ENCODE measurements around the gene MMP28. TPM values are rescaled to one million over a fixed set of nuclear protein-coding genes. Genes with fewer than 3 reads are reported as not detected.

Gene MMP28
- total RNA-seq, 1 donor from 2014 or later, result 10.6 TPM

- Mint-ChIP-seq H3K27ac (ENCODE audit: unreplicated experiment) (no peak overlapping the region), H3K9me3 (ENCODE audit: unreplicated experiment) (no peaks in the 10 kb centered on the region)
- TF ChIP-seq, protein P1, sequence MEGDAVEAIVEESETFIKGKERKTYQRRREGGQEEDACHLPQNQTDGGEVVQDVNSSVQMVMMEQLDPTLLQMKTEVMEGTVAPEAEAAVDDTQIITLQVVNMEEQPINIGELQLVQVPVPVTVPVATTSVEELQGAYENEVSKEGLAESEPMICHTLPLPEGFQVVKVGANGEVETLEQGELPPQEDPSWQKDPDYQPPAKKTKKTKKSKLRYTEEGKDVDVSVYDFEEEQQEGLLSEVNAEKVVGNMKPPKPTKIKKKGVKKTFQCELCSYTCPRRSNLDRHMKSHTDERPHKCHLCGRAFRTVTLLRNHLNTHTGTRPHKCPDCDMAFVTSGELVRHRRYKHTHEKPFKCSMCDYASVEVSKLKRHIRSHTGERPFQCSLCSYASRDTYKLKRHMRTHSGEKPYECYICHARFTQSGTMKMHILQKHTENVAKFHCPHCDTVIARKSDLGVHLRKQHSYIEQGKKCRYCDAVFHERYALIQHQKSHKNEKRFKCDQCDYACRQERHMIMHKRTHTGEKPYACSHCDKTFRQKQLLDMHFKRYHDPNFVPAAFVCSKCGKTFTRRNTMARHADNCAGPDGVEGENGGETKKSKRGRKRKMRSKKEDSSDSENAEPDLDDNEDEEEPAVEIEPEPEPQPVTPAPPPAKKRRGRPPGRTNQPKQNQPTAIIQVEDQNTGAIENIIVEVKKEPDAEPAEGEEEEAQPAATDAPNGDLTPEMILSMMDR (IDR thresholded peaks at IDR 0.05; ENCODE audit: unreplicated experiment), result no peak
Observed at GRCh38 chr17:35795871-35796265, 427 bp upstream of the MMP28 start.

DNA sequence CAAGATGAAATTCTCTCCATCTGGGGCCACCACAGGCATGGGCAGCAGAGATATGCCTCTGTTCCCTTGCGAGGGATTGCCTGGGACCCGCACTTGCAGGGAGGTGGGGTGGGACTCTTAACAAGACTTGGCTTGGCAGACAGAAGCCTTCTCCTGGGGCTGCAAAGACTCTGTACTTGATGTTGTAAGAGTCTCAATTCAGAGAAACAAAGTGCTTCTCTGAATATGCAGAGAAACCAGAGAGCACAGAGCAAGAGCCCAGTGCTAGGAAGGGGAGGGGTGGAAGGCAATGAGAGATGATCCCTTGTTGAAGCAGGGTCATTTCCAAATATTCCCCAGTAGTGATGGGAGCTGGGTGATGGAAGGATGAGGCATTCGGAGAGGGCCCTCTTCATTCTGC lies 2.2 kb downstream of the MMP28 start:
- peaks cover 12% of the 10 kb centered on the region for H3K4me1 Mint-ChIP-seq (ENCODE audit: unreplicated experiment)
- no peaks in the 10 kb centered on the region for H3K9me3 Mint-ChIP-seq (ENCODE audit: unreplicated experiment)
- peak overlapping the region; percentile 63 for H3K4me3 Mint-ChIP-seq (ENCODE audit: unreplicated experiment)
- TF ChIP-seq, protein P1 (IDR thresholded peaks at IDR 0.05; ENCODE audit: unreplicated experiment), result no peak
- H3K27me3 Mint-ChIP-seq (ENCODE audit: unreplicated experiment), result peaks cover 10% of the 10 kb centered on the region
- H3K36me3 Mint-ChIP-seq (ENCODE audit: low read depth, unreplicated experiment), result no peaks in the 10 kb centered on the region
- H3K27ac Mint-ChIP-seq (ENCODE audit: unreplicated experiment), result no peak overlapping the region
- DNase-seq (ENCODE audit: low spot score), result no peak

More at GRCh38 chr17:35795871-35796265, 427 bp upstream of the MMP28 start:
- Mint-ChIP-seq H3K36me3 (ENCODE audit: low read depth, unreplicated experiment) (no peaks in the 10 kb centered on the region), H3K4me3 (ENCODE audit: unreplicated experiment) (peak overlapping the region; percentile 84), H3K4me1 (ENCODE audit: unreplicated experiment) (peaks cover 29% of the 10 kb centered on the region), H3K27me3 (ENCODE audit: unreplicated experiment) (peaks cover 10% of the 10 kb centered on the region)
- no peak for DNase-seq (ENCODE audit: low spot score)

- no peak for DNase-seq (ENCODE audit: low spot score)
- Mint-ChIP-seq H3K4me3 (ENCODE audit: unreplicated experiment) (no peak overlapping the region), H3K27me3 (ENCODE audit: unreplicated experiment) (peaks cover 9% of the 10 kb centered on the region), H3K9me3 (ENCODE audit: unreplicated experiment) (no peaks in the 10 kb centered on the region), H3K27ac (ENCODE audit: unreplicated experiment) (peak overlapping the region; percentile 70), H3K36me3 (ENCODE audit: low read depth, unreplicated experiment) (no peaks in the 10 kb centered on the region), H3K4me1 (ENCODE audit: unreplicated experiment) (peaks cover 15% of the 10 kb centered on the region)
- TF ChIP-seq, protein P1 (IDR thresholded peaks at IDR 0.05; ENCODE audit: unreplicated experiment), result no peak
Observed at GRCh38 chr17:35791681-35792350, 3.6 kb downstream of the MMP28 start.

DNA sequence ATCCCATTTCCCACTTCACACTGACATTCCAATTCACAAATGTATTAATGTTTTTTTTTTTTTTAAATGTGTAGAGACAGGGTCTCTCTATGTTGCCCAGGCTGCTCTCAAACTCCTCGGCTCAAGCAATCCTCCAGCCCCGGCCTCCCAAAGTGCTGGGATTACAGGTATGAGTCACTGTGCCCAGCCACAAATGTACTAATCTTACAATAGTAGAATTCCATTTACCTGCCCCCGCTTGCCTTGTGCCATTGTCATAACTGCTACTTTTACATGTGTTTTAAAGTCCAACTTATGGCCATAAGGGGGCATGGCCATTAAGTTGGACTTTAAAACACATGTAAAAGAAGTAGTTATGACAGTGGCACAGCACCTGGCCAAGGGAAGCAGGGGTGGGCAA lies 4.6 kb downstream of the MMP28 start:
- H3K4me1 Mint-ChIP-seq (ENCODE audit: unreplicated experiment), result peaks cover 13% of the 10 kb centered on the region
- TF ChIP-seq, protein P1 (IDR thresholded peaks at IDR 0.05; ENCODE audit: unreplicated experiment), result no peak
- DNase-seq (ENCODE audit: low spot score), result no peak
- H3K4me3 Mint-ChIP-seq (ENCODE audit: unreplicated experiment), result no peak overlapping the region
- no peak overlapping the region for H3K27ac Mint-ChIP-seq (ENCODE audit: unreplicated experiment)
- H3K27me3 Mint-ChIP-seq (ENCODE audit: unreplicated experiment), result peaks cover 9% of the 10 kb centered on the region
- H3K9me3 Mint-ChIP-seq (ENCODE audit: unreplicated experiment), result no peaks in the 10 kb centered on the region
- H3K36me3 Mint-ChIP-seq (ENCODE audit: low read depth, unreplicated experiment), result no peaks in the 10 kb centered on the region
